Measurements from ENCODE around the gene TBC1D5. TPM values are rescaled to one million over a fixed set of nuclear protein-coding genes. Genes with fewer than 3 reads are reported as not detected.
A peak's percentile ranks its signal among the peaks of the same experiment; 100 is the strongest.

TBC1D5 gene
- total RNA-seq, 3 donors from 2014 or later (not counting 1 experiment from before 2014, with no cell fraction given) = 63.8 to 81.9 (median 74.9) TPM

DNA sequence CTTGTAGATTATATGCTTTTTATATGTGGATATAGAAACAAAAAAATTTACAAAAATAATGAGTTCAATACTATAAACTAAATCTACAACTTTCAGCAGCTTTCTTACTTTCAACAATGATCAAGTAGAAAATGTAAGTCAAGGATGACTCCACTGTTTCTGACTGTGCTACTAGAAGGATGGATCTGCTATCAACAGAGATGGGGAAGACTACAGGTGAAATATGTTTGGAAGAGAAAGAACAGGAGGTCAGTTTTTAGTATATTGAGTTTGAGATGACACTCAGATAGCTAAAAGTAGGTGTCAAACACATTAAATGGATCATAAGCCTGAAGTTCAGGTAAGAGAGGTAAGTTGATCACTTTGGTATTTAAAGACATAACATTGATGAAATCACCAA is 107.5 kb downstream of the TBC1D5 start:
- H3K4me1 Mint-ChIP-seq = peaks cover 27 to 31% of the 10 kb centered on the region in 2 donors
- no peaks in the 10 kb centered on the region for H3K4me1 ChIP-seq (ENCODE audit: control insufficient read depth, insufficient read depth, low read length)
- H3K27me3 ChIP-seq (ENCODE audit: control insufficient read depth, insufficient read depth, low read length) = no peaks in the 10 kb centered on the region
- no peak overlapping the region for H3K27ac Mint-ChIP-seq
- intact Hi-C loops (cut with micrococcal nuclease) = no loop called here
- H3K4me3 Mint-ChIP-seq = no peak overlapping the region
- DNase-seq = no peak
- no peaks in the 10 kb centered on the region for H3K27me3 Mint-ChIP-seq (ENCODE audit: low read depth in 2 of 2)
- H3K36me3 Mint-ChIP-seq = no peaks in the 10 kb centered on the region
- no peak overlapping the region for H3K27ac ChIP-seq (ENCODE audit: low read length)
- no peaks in the 10 kb centered on the region for H3K9me3 Mint-ChIP-seq
- H3K9me3 ChIP-seq (ENCODE audit: control insufficient read depth, insufficient read depth, low read length) = no peaks in the 10 kb centered on the region
- TF ChIP-seq, protein P1, sequence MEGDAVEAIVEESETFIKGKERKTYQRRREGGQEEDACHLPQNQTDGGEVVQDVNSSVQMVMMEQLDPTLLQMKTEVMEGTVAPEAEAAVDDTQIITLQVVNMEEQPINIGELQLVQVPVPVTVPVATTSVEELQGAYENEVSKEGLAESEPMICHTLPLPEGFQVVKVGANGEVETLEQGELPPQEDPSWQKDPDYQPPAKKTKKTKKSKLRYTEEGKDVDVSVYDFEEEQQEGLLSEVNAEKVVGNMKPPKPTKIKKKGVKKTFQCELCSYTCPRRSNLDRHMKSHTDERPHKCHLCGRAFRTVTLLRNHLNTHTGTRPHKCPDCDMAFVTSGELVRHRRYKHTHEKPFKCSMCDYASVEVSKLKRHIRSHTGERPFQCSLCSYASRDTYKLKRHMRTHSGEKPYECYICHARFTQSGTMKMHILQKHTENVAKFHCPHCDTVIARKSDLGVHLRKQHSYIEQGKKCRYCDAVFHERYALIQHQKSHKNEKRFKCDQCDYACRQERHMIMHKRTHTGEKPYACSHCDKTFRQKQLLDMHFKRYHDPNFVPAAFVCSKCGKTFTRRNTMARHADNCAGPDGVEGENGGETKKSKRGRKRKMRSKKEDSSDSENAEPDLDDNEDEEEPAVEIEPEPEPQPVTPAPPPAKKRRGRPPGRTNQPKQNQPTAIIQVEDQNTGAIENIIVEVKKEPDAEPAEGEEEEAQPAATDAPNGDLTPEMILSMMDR (IDR thresholded peaks at IDR 0.05) = no peak
- no peaks in the 10 kb centered on the region for H3K36me3 ChIP-seq (ENCODE audit: control insufficient read depth, insufficient read depth, low read length)
- H3K4me3 ChIP-seq (ENCODE audit: low read length) = no peak overlapping the region
- no peak for ATAC-seq

DNA sequence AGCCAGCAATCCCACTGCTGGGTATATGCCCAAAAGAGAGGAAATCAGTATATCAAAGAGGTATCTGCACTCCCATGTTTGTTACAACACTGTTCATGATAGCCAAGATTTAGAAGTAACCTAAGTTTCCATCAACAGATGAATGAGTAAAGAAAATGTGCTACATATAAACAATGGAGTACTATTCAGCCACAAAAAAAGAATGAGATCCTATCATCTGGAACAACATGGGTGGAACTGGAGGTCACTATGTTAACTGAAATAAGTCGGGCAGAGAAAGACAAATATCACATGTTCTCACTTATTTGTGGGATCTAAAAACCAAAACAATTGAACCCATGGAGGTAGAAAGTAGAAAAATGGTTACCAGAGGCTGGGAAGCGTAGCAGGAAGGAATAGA is 108.2 kb downstream of the TBC1D5 start:
- H3K9me3 ChIP-seq (ENCODE audit: control insufficient read depth, insufficient read depth, low read length) = no peaks in the 10 kb centered on the region
- no peak overlapping the region for H3K4me3 ChIP-seq (ENCODE audit: low read length)
- H3K36me3 ChIP-seq (ENCODE audit: control insufficient read depth, insufficient read depth, low read length) = no peaks in the 10 kb centered on the region
- TF ChIP-seq, protein P1 (IDR thresholded peaks at IDR 0.05) = no peak
- Mint-ChIP-seq H3K27ac (no peak overlapping the region), H3K4me1 (peaks cover 20 to 24% of the 10 kb centered on the region in 2 donors), H3K27me3 (ENCODE audit: low read depth in 2 of 2) (no peaks in the 10 kb centered on the region), H3K9me3 (no peaks in the 10 kb centered on the region), H3K4me3 (no peak overlapping the region), H3K36me3 (no peaks in the 10 kb centered on the region)
- ATAC-seq (no peak), DNase-seq (no peak)
- no peak overlapping the region for H3K27ac ChIP-seq (ENCODE audit: low read length)
- H3K4me1 ChIP-seq (ENCODE audit: control insufficient read depth, insufficient read depth, low read length) = no peaks in the 10 kb centered on the region
- intact Hi-C loops (cut with micrococcal nuclease) = no loop called here
- 100% methylated on average over 1 of the region's 2 CpGs for WGBS (ENCODE audit: insufficient coverage)
- H3K27me3 ChIP-seq (ENCODE audit: control insufficient read depth, insufficient read depth, low read length) = no peaks in the 10 kb centered on the region

DNA sequence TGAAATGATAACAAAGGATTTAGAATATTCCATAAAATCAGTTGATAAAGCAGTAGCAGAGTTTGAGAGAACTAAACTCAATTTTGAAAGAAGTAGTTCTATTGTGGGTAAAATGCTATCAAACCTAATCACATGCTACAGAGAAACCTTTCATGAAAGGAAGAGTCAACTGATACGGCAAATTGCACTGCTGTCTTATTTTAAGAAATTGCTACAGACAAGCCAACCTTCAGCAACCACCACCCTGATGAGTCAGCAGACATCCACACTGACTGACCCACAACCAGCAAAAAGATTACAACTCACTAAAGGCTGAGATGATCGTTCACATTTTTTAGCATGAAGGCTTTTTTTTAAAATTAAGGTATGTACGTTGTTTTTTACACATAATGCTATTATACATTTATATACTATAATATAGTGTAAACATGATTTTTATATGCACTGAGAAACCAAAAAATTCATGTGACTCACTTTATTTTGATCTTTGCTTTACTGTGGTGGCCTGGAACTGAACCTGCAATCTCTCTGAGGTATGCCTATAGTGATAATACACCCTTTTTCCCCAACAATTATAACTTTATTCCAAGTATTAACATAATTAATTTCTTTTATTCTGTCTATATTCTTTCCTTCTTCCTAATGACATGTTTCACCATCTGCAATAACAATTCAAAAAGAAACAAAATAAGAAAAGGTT is 109.9 kb downstream of the TBC1D5 start:
- Mint-ChIP-seq H3K4me3 (no peak overlapping the region), H3K9me3 (no peaks in the 10 kb centered on the region), H3K4me1 (peaks cover 13 to 19% of the 10 kb centered on the region in 2 donors), H3K27me3 (ENCODE audit: low read depth in 2 of 2) (no peaks in the 10 kb centered on the region), H3K36me3 (no peaks in the 10 kb centered on the region), H3K27ac (no peak overlapping the region)
- no peak overlapping the region for H3K27ac ChIP-seq (ENCODE audit: low read length)
- intact Hi-C loops (cut with micrococcal nuclease) = no loop called here
- no peaks in the 10 kb centered on the region for H3K27me3 ChIP-seq (ENCODE audit: control insufficient read depth, insufficient read depth, low read length)
- no peaks in the 10 kb centered on the region for H3K9me3 ChIP-seq (ENCODE audit: control insufficient read depth, insufficient read depth, low read length)
- no peaks in the 10 kb centered on the region for H3K4me1 ChIP-seq (ENCODE audit: control insufficient read depth, insufficient read depth, low read length)
- 31% methylated on average over 1 of the region's 3 CpGs for WGBS (ENCODE audit: insufficient coverage)
- TF ChIP-seq, protein P1 (IDR thresholded peaks at IDR 0.05) = no peak
- H3K4me3 ChIP-seq (ENCODE audit: low read length) = no peak overlapping the region
- ATAC-seq (peak; percentile 53 to 68 (median 64)), DNase-seq (no peak)
- no peaks in the 10 kb centered on the region for H3K36me3 ChIP-seq (ENCODE audit: control insufficient read depth, insufficient read depth, low read length)

DNA sequence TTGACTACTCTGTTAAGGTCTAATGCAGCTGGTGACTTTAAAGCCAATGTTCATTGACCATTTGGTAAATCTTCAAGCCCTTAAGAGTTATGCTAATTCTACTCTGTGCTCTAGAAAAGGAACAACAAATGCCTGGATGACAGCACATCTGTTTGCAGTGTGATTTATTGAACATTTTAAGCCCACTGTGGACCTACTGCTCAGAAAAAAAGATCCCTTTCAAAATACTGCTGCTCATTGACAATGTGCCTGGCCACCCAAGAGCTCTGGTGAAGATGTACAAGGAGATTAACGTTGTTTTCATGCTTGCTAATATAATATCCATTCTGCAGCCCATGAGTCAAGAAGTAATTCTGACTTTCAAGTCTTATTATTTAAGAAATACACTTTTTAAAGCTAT is 110.8 kb downstream of the TBC1D5 start:
- no peak for DNase-seq
- TF ChIP-seq, protein P1 (IDR thresholded peaks at IDR 0.05) = no peak
- no peaks in the 10 kb centered on the region for H3K27me3 Mint-ChIP-seq (ENCODE audit: low read depth in 2 of 2)
- H3K27ac Mint-ChIP-seq = peak overlapping the region in 1 of 2 donors; percentile 9
- H3K36me3 Mint-ChIP-seq = no peaks in the 10 kb centered on the region
- H3K4me1 Mint-ChIP-seq = peaks cover 22 to 28% of the 10 kb centered on the region in 2 donors
- H3K36me3 ChIP-seq (ENCODE audit: control insufficient read depth, insufficient read depth, low read length) = no peaks in the 10 kb centered on the region
- no peaks in the 10 kb centered on the region for H3K27me3 ChIP-seq (ENCODE audit: control insufficient read depth, insufficient read depth, low read length)
- intact Hi-C loops (cut with micrococcal nuclease) = no loop called here
- no peak overlapping the region for H3K4me3 Mint-ChIP-seq
- H3K27ac ChIP-seq (ENCODE audit: low read length) = no peak overlapping the region
- no peak overlapping the region for H3K4me3 ChIP-seq (ENCODE audit: low read length)
- no peaks in the 10 kb centered on the region for H3K4me1 ChIP-seq (ENCODE audit: control insufficient read depth, insufficient read depth, low read length)
- no peaks in the 10 kb centered on the region for H3K9me3 Mint-ChIP-seq
- ATAC-seq = no peak
- 100% methylated on average over 1 of the region's 1 CpG for WGBS (ENCODE audit: insufficient coverage)
- no peaks in the 10 kb centered on the region for H3K9me3 ChIP-seq (ENCODE audit: control insufficient read depth, insufficient read depth, low read length)

Data from natural killer cell (primary cell).